Panc1 (cell line): Measurements from ENCODE around the gene ETV4.

ENCODE experiments used
- CTCF ChIP-seq: fragments of 450-650 bp; IDR thresholded peaks from 2 replicates; pipeline ENCODE4 v1.5.1; 2017; ENCODE audit warnings: mild to moderate bottlenecking
- POLR2AphosphoS5 ChIP-seq: IDR thresholded peaks from 2 replicates; pipeline ENCODE4 v1.6.1; 2012; ENCODE audit warnings: mild to moderate bottlenecking, low read depth, low read length, moderate library complexity

GRCh38 chr17:43531955-43532354 lies 14.2 kb downstream of the ETV4 start:
- TF ChIP-seq CTCF (no peak), POLR2AphosphoS5 (no peak)
